ENCODE data around the gene AGAP1.

AGAP1 gene

GRCh38 chr2:235690809-235691450 is 197.1 kb downstream of the AGAP1 start:
- no peak for DNase-seq (ENCODE audit: low spot score)

DNA sequence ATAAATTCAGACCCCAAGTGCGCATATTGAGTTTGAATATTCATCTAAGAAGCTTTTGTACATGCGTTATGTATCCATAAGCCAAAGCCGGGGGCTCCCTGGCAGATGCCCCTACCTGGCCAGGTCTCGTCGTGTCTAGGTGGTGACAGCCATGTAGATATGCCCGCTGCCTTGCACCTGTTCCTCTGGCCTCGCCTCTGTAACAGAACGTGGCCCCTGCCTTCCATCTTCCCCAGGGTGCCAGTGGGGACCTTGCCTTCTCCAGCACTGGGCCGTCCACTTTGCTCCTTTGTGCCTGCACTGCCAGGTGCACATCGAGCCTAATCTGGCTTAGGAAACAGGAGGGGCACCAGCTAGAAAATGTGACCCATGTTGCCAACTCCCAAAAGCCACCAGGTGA is 198.2 kb downstream of the AGAP1 start:
- DNase-seq (ENCODE audit: low spot score), result no peak

DNA sequence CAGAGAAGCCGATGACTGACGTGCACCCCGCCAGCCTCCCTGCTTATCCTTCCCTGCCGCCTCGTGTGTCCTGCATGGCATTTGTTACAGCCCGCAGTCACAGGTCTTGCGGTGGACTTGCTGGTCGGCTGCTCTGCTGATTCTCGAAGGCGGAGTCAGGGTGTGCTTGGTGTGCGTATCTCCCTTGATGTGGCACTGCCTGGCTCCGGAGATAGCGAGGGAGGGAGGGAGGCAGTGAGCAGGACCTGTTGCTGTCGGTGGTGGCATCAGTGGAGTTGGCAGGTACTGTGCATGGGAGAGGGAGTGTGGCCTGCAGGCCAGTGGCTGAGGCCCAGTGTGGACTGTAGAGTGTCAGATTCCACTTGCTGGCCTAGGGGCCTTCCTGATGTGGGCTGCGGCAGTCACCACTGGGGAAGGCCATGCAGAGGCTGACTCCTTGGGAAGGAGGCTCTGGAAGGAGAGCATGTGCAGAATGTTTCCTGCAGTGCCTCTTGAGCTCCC is 198.9 kb downstream of the AGAP1 start:
- no peak for DNase-seq (ENCODE audit: low spot score)

DNA sequence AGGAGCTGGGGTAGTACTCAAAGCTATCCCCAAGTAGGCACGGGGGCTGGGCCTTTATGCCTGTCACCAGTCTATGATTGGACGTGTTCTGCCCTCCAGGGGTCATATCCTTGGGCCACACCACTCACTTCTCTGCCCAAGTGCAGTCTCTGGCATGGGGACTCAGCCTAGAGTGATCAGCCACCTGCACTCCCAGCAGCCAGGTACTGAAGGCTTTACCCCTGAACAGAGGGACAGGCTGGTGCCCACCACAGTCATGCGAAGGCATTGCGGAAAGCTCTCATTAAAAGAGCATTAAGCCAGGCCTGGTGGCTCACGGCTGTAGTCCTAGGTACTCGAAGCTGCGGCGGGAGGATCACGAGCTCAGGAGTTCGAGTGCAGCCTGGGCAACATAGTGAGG is 199.4 kb downstream of the AGAP1 start:
- no peak for DNase-seq (ENCODE audit: low spot score)

- DNase-seq (ENCODE audit: low spot score), result no peak
These were observed 201.1 kb downstream of the AGAP1 start for GRCh38 chr2:235694721-235695601.

DNA sequence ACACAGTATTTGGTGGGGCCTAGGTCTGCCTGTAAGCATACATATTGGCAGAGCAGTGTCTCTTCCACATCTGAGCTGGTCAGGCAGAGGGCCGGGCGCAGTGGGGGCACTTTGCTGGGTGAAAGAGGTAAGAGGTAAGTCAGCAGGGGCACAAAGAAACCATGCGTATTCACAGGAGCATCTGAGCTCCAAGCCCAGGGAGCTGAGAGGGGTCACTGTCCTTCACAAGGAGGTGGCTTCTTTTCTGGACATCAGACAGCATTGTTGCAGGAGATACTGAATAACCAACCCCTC is 201.7 kb downstream of the AGAP1 start:
- no peak for DNase-seq (ENCODE audit: low spot score)

DNA sequence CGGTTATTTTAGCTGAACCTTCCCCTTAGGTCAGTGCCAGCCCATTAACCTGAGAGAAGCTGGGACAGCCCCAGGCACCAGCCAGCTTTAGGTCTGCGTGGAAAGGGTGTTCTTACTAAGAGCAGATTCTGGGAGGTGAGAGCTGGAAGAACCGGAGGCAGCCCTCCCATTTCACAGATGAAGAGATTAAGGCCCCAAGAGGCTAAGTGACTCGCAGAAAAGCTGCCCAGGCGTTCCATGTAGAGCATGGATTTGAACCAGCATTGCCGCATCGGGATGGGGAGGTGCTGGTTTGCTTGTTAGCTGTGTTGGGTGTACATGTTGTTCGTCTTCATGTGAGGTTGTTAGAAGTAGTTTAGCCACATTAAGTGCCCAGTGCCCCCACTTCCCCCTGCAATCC is 203.2 kb downstream of the AGAP1 start:
- DNase-seq (ENCODE audit: low spot score), result no peak

DNA sequence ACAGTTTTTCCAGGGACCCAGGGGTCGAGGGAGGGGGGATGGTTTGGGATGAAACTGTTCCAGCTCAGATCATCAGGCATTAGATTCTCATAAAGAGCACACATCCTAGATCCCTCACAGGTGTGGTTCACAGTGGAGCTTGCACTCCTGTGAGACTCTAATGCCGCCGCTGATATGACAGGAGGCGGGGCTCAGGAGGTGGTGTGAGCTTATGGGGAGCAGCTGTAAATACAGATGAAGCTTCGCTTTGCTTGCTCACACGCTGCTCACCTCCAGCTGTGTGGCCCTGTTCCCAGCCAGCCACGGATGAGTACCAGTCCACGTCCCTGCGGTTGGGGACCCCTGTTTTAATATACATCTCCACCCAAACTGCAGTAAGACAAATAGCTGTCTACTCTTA is 204.2 kb downstream of the AGAP1 start:
- no peak for DNase-seq (ENCODE audit: low spot score)

DNA sequence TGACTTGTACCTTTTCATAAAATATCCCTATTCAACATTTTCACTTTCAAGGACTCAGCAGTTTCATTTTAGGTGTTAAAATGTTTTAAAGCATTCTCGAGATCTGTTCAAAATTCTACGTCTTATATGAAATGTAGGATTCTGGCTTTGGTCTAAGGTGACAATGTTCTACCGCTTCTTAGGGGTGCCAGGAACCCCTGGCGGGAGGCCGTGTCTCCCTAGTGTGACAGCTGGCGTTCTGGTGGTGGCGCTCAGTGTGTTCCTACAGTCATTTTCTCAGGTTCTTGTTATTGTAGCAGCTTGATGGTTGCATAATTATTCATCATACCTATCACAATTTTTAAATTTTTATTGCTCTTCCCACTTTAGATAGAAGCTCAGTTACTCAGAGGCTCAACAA is 204.6 kb downstream of the AGAP1 start:
- DNase-seq (ENCODE audit: low spot score), result no peak

DNA sequence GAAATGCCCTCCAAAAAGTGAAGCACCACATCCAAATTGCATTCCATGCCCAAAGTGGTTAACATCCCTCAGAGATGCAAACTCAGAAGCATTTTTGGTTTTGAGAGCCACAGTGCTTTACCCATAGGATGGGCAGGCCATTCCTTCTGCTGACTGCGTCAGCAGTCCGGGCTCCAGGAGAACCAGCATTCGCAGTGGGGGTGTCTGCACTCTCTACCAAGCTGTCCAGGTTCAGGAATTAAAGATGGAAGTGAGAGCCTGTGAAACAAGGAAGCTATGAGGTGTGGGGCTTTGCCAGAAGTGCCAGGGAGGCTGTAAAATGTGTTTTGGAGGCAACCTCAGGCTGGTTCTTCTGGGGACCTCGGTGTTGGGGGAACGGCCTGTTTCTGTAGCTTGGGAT is 205.7 kb downstream of the AGAP1 start:
- DNase-seq (ENCODE audit: low spot score), result no peak

DNA sequence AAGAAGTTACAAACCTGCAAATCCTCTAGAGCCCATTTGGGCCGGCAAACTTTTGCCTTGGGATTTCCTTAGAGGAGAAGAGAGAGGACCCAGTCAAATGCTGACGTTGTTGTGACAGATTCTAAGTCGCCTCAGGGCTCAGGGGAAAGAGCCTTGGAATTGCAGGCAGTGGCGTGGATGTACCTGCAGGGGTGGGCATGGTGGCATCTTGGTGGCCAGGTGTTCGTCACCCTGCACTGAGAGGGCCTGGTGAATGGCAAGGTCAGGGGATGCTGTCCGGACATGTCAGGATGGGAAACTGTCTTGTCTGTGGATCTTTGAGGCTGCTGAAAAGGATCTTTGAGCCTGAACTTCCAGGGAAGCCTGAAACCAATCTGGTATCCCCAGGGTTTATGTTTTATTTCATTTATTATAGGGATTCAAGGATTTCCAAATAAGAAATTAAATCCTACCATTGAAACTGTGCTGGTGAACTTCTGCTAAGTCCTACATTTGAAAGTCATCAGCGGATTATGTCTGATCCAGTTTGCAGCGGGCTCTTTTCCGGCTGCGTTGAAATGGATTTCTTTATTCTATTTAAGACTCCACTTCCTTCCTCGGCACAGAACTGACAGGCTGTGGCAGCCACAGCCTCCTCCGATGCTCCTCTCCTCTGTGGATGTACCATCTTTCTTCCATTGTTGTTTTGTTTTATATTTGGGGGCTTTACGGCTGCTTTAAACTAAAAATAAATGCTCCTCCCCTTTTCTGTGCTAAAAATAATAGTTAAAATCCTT is 207.6 kb downstream of the AGAP1 start:
- no peak for DNase-seq (ENCODE audit: low spot score)

DNA sequence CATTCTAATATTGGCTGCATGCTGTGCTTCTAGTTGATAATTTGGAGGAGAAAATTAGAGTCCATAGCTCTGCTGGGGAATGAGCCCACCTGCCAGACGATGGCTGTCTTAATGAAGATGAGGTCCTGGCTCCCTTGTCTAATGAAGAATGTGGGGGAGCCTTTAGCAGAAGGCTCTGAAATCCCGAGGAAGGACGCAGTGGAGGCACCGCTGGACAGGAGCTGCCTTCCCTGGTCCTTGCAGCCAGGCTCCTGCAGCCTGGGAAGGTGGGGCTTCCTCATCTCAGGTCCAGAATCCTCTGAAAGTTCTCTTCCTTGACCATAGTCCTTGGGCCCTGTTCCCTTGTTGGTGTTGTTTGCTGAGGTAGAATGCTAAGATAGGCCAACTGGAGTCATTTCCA is 208.3 kb downstream of the AGAP1 start:
- DNase-seq (ENCODE audit: low spot score), result no peak

GRCh38 chr2:235703711-235704295 is 210.0 kb downstream of the AGAP1 start:
- DNase-seq (ENCODE audit: low spot score), result no peak

GRCh38 chr2:235705296-235705695 is 211.5 kb downstream of the AGAP1 start:
- DNase-seq (ENCODE audit: low spot score), result no peak

- DNase-seq (ENCODE audit: low spot score), result no peak
These were observed 212.7 kb downstream of the AGAP1 start for GRCh38 chr2:235706506-235706905.

DNA sequence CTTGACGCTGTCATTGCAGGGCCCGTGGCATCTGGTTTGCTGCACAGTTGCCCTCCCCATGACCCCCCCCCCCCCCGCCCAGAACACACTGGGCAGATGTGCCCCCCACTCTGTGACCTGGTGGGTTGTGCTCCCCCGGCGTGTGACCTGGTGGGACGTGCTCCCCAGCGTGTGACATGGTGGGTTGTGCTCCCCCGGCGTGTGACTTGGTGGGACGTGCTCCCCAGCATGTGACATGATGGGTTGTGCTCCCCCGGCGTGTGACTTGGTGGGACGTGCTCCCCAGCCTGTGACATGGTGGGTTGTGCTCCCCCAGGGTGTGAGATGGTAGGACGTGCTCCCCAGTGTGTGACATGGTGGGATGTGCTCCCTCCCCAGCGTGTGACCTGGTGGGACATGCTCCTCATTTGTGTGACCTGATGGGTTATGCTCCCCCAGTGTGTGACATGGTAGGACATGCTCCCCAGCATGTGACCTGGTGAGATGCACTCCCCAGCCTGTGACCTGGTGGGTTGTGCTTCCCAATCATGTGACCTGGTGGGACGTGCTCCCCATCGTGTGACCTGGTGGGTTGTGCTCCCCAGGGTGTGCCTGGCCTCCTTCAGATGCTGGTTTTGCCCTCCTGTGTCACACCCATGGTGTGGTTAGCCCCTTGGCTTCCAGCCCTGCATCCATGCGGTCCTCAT is 213.7 kb downstream of the AGAP1 start:
- DNase-seq (ENCODE audit: low spot score), result no peak

GRCh38 chr2:235709124-235709813 is 215.4 kb downstream of the AGAP1 start:
- peak; percentile 20 for DNase-seq (ENCODE audit: low spot score)

GRCh38 chr2:235709969-235710879 is 216.4 kb downstream of the AGAP1 start:
- DNase-seq (ENCODE audit: low spot score), result no peak

- DNase-seq (ENCODE audit: low spot score), result no peak
These were observed 217.1 kb downstream of the AGAP1 start for GRCh38 chr2:235710933-235711332.

DNA sequence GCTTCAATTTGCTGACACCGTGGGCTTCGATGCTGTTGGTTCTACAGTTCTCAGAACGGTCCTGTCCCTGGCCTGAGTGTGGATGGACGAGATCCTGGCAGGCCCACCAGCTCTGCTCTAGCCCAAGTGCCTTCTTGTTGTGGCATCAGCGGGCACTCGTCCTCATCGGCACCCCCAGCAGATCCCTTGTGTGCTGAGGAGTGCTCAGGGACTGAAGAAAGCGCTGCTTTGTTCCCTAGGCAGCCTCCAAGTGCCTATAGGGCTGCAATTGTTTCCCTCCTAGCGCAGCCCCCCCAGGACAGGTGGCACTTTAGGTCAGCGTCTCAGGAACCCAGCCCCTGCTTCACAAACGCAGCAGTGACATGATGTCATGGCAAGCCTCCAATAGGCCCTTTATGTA is 217.7 kb downstream of the AGAP1 start:
- no peak for DNase-seq (ENCODE audit: low spot score)

All from HuH-7.5 (cell line).